GM10266 (cell line): ENCODE measurements around the gene NACC1.

Source experiments
- DNase-seq: peaks from one replicate; pipeline ENCODE4 v3.0.0; 2012; ENCODE audit errors: extremely low spot score
- TF ChIP-seq, protein P1 (sequence below): IDR thresholded peaks from 2 replicates; pipeline ENCODE4 v1.5.1; 2012; ENCODE audit warnings: mild to moderate bottlenecking, low read depth; ENCODE audit not compliant: control insufficient read depth, insufficient read depth; ENCODE audit errors: missing control alignments

NACC1 gene

DNA sequence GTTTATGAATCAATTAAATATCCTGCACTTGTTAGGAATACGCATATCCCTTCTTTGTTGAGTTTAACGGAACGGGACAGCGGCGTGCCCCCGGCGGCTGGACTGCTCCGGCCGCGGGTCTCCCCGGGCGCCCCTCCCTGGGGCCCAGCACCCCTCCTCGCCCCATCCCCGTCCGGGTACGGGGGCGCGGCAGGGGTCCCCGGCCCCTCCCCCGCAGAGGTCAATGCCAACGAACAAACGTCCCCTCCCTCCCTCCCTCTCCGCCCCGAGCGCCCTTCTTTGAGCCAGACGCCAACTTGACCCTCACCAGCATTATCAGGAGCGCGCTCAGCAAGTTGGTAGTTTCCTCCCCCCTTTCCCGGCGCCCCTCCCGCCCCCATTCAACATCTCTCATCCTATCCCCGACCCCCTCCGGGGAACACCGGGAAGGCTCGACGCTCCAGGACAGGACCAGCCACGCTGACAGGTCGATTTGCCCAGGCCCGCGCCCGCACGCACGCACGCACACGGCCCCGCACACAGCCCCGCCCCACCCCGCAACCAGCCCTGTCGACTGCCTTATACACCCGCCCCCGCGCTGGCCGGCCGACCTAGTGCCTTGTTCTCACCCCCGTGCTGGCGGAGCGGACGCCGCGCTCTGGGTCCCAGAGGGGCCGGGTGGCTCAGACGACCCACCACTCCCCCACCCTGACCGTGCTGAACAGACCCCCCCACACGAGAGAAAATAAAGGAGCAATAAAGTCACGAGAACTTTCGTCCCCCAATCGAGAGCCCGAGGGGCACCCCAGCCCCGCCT is 20.4 kb upstream of the NACC1 start:
- DNase-seq = no peak
- TF ChIP-seq, protein P1, sequence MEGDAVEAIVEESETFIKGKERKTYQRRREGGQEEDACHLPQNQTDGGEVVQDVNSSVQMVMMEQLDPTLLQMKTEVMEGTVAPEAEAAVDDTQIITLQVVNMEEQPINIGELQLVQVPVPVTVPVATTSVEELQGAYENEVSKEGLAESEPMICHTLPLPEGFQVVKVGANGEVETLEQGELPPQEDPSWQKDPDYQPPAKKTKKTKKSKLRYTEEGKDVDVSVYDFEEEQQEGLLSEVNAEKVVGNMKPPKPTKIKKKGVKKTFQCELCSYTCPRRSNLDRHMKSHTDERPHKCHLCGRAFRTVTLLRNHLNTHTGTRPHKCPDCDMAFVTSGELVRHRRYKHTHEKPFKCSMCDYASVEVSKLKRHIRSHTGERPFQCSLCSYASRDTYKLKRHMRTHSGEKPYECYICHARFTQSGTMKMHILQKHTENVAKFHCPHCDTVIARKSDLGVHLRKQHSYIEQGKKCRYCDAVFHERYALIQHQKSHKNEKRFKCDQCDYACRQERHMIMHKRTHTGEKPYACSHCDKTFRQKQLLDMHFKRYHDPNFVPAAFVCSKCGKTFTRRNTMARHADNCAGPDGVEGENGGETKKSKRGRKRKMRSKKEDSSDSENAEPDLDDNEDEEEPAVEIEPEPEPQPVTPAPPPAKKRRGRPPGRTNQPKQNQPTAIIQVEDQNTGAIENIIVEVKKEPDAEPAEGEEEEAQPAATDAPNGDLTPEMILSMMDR = no peak

DNA sequence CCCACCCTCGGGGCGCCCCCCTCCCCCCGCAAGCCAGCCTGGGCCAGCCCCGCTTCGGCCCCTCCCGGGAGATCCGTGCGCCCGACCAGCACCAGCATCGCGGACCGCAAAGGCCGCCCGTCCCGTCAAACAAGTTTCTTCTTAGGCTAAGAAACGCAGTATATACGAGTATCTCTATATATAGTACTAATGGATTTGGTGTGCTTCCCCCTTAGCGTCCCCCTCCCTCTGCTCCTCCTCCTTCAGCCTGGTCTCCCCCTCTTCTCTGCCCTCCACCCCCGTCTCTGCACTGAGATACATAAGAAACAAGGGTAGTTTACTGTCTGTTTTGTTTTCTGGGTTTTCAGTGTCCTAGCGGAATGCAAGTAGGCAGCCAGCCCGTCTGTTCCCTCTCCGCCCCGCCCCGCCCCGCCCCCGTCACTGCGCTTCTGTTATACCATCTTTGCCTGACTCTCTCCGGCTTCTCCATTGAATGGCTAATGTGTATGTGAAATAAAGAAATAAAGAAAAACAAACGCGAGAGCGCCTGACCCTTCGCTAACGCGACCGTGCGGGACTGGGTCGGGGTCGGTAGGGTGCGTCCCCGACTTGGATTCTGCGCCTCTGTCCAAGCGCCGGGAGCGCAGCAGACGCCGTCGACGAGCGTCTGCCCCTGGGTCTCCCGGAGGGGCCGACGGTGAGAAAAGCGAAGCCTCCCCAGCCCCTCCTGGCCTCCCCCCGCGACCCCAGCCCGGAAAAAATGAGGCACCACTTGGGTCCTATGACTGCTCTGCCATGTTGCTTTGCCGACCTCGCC is 19.6 kb upstream of the NACC1 start:
- TF ChIP-seq, protein P1 = no peak
- no peak for DNase-seq

DNA sequence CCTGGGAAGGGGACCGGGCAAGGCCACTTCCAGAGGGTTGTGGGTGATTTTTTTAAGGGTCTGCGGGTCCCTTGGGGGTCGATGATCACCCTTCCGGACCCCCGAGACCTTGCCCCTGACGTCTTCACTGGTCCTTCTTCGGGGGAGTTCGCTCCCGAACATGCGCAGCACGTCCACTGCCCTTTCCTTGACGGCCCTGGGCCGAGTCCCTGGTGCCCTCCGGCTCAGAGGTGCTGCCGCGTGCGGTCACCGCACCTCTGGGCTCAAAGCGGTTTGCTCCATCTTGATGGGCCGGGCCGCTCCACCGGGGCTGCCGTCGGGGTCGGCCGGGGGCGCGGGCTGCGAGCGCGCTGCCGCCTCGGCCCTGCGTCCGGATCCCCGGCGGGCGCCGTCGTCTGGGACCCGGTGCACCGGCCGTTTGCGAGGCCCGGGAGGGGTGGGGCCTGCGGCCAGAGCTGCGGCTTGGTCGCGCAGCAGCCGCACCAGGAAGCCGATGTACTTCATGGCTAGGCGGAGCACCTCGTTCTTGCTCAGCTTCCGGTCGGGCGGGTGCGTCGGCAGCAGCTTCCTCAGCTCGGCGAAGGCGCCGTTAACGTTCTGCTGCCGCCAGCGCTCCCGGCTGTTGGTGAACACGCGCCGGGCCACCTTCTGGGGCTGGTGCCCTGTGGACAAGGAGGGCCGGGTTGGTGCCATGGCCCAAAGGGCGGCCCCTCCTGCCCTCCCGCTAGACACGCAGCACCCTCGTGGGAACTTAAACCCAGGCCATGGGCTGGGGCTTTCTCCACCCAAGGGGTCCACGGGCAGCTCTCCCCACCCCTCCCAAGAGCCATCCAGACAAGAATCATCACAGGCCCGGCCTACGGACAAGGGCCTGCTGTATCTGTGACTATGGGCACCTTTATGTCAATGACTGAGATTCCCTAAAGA is 18.7 kb upstream of the NACC1 start:
- TF ChIP-seq, protein P1 = no peak
- peak; percentile 88 for DNase-seq

DNA sequence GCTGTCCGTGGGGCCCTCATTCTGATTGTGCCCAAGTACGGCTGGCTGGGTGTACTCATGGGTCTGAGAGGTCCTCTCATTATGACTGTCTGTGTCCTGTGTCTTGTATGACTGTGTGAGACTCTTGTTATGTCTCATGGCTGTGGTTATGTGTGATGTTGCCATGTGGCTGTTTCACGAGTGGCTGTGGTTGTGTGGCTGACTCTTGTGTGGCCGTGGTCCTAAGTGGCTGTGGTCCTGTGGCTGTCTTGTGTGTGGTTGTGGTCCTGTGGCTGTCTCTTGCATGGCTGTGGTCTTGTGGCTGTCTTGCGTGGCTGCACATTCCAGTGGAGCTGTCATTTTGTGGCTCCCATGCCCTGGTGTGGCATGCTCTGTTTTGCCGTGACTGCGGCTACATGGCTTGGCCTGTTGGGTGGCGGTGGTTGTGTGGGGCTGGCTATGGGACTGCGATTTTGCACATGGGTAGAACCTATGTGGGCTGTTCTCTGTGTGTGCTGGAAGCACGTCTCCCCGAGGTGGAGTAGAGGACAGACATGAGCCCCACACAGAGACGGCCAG is 18.0 kb upstream of the NACC1 start:
- DNase-seq = peak; percentile 94
- TF ChIP-seq, protein P1 = no peak

DNA sequence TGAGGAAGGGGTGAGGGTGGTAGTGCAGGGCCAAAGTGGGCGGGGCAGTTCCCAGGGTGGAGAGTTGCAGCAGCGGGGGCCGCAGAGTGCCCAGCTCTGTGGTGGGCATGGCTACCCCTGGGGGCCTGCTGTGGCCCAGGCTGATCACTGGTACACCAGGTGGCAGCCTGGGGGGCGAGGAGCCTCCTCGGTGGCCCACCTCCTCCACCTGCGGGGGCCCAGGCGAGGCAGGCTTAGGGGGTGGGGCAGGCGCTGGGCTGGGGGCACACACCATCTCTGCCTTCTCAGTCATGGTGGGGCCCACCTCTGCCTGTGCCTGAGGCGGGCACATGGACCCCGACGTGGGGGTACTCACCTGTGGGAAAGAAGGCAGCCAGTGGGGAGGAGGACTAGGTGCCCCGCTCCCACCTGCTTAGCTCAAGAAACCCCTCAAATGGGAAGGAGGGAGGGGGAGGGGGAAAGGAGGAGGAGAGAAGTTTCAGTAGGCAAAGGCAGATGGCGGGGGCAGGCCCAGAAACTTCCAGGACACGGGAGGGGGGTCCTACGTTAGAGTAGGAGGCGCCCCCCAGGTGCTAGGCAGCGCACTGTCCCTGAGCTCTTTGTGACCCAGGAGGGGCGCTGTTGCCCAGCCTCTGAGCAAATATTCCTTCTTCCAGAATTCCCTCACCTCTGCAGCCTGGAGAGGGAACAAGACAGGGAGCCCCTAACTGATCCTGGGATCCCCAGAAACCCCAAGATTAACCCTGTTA is 17.0 kb upstream of the NACC1 start:
- no peak for DNase-seq
- TF ChIP-seq, protein P1 = peak; percentile 41
